Muscle layer of duodenum (tissue), 2 donors: ENCODE results near the gene GRIK4.

Experiments used
- H3K27ac ChIP-seq: one replicate; pipeline ENCODE4 v1.7.0; 2013; ENCODE audit warnings: mild to moderate bottlenecking, low read length
- H3K27me3 ChIP-seq: one replicate; pipeline ENCODE4 v1.7.0; 2013; ENCODE audit warnings: low read depth, mild to moderate bottlenecking, control low read depth, low read length
- H3K36me3 ChIP-seq, 2 donors: one replicate each; pipeline ENCODE4 v1.7.0; 2013; ENCODE audit warnings: low read length in 2 of 2, control low read depth in 1 of 2, mild to moderate bottlenecking in 1 of 2; ENCODE audit not compliant: insufficient read depth in 2 of 2, control insufficient read depth in 1 of 2
- H3K4me1 ChIP-seq, 2 donors: one replicate each; pipeline ENCODE4 v1.7.0; 2013; ENCODE audit warnings: low read length in 2 of 2, mild to moderate bottlenecking in 2 of 2, control low read depth in 1 of 2, moderate library complexity in 1 of 2; ENCODE audit not compliant: insufficient read depth in 2 of 2, control insufficient read depth in 1 of 2
- H3K4me3 ChIP-seq, 2 donors: one replicate each; pipeline ENCODE4 v1.7.0; 2013; ENCODE audit warnings: low read length in 2 of 2, low read depth in 1 of 2, mild to moderate bottlenecking in 1 of 2
- H3K9me3 ChIP-seq, 2 donors: one replicate each; pipeline ENCODE4 v1.7.0; 2013; ENCODE audit warnings: low read length in 2 of 2, control low read depth in 1 of 2, mild to moderate bottlenecking in 1 of 2; ENCODE audit not compliant: control insufficient read depth in 1 of 2
- donor health status: healthy.

Gene GRIK4

DNA sequence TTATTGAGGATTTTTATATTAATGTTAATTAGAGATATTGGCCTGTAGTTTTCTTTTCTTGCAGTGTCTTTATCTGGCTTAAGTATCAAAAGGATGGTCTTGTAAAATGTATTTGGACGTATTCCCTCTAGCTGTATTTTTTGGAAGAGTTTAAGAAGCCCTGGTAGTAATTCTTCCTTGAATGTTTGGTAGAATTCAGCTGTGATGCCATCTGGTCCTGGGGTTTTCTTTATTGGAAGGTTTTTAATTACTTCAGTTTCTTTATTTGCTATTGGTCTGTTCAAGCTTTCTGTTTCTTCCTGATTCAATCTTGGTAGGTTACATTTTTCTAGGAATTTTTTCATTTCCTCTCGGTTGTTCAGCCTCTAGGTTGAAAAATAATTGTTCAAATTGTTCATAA, 257.4 kb downstream of the GRIK4 start:
- H3K4me1 ChIP-seq = no peaks in the 10 kb centered on the region
- H3K9me3 ChIP-seq = peaks cover 0 to 7% of the 10 kb centered on the region in 2 donors
- no peak overlapping the region for H3K4me3 ChIP-seq
- no peaks in the 10 kb centered on the region for H3K36me3 ChIP-seq
- H3K27me3 ChIP-seq = no peaks in the 10 kb centered on the region
- no peak overlapping the region for H3K27ac ChIP-seq

DNA sequence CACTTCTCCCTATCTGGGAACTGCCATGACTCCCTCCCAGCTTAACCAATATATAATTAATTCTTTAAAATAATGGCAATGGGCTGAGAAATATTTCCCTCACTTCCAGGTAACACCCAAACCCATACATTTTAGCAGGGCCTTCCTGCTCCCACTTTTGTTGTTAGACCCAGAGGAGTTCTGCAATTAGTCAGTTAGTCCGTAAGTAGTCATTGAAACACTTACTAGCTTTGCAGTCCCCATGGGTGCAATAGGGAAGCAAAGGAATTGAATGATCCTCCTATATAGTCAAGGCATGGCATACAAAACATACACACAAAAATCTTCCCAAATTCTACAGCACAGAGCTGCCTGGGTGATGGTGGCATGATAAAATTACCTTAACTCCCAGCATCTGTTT, 258.4 kb downstream of the GRIK4 start:
- H3K4me3 ChIP-seq = no peak overlapping the region
- no peaks in the 10 kb centered on the region for H3K36me3 ChIP-seq
- H3K27me3 ChIP-seq = no peaks in the 10 kb centered on the region

DNA sequence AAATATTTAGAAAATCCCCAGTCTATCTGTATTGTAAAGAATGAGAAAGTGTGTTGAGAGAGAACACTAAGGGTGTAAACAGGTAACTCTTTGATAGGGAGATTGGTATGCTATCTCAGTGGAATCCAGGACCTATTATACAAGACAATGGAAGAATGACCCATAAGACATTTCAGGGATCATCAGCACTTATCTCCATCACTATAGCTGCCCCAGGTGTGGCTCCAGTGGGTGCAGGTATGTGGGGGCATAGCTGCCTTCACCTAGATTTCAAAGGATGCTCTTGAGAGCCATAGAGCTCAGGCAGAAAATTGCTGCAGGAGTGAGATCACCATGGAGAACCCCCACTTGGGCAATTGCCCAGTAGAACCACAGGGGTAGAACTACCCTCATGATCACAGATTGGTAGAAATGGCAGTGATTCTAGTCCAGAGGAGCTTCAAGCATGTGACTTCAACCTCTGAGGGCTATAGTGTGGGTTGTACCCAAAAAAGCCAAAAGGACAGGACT, 260.1 kb downstream of the GRIK4 start:
- H3K27me3 ChIP-seq = no peaks in the 10 kb centered on the region
- no peak overlapping the region for H3K27ac ChIP-seq
- H3K36me3 ChIP-seq = no peaks in the 10 kb centered on the region
- H3K9me3 ChIP-seq = peaks cover 0 to 8% of the 10 kb centered on the region in 2 donors
- no peaks in the 10 kb centered on the region for H3K4me1 ChIP-seq
- H3K4me3 ChIP-seq = no peak overlapping the region

More for the DNA sequence above, 258.4 kb downstream of the GRIK4 start:
- Histone ChIP-seq H3K4me1 (no peaks in the 10 kb centered on the region), H3K27ac (no peak overlapping the region), H3K9me3 (peaks cover 0 to 8% of the 10 kb centered on the region in 2 donors)

DNA sequence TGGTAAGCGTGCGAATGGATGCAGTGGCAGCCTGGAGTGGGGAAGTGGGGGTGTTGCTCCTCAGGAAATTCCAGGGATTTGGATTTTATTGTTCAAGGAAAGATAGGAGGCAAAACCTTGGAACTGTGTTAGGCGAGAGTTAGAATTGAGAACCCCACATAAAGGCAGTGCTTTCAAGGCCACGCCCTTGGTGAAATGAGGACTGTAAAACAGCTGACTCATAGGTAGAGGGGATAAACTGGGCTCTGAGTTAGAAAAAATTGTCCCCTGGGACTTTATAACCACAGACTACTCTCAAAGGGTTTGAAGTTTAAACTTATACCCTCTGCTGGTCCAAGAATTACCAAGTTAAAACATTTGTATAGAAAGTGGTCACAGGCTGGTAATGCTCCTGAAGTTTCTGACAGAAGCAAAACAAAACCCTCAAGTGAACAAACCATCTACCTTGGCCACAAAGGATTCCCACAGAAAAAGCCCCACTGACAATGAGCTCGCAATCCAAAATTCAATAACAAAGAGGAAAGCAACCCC, 262.0 kb downstream of the GRIK4 start:
- Histone ChIP-seq H3K9me3 (peaks cover 0 to 4% of the 10 kb centered on the region in 2 donors), H3K4me1 (no peaks in the 10 kb centered on the region), H3K27me3 (no peaks in the 10 kb centered on the region), H3K27ac (no peak overlapping the region), H3K36me3 (no peaks in the 10 kb centered on the region), H3K4me3 (no peak overlapping the region)

DNA sequence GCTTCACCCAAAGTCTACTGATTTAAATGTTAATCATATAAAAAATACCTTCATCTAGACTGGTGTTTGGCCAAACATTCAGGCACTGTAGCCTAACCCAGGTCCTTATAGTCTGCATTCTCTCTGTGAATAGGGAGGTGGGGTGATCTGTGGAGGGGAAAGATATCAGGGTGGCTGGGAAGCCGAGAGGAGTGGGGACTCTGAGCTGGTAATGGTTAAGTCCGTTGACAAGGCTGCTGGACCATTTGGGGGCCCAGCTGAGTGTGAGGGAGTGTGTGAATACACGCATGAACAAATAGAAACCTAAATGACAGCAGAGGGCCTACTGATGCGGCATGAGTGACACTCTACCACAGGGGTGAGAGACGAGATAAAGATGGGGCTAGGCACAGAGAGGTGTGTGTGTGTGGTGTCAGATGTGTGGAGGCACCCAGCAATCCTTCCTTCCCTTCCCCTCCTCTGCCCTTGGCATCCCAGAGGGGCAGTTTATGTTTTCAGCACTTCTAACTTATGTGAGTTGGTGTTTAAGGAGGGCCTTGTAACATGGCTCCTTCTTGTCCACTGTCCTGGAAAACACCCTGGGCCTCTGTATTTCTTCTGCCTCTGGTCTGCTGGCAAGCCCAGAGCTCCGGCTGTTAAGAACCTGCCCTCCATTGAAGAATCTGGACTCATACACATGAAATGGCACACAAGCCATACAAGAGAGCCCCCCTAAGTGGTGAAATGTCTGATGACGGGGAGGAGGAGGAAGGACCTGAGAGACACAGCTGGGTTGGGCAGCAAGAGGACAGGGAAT, 263.2 kb downstream of the GRIK4 start:
- Histone ChIP-seq H3K4me3 (no peak overlapping the region), H3K9me3 (peaks cover 0 to 4% of the 10 kb centered on the region in 2 donors), H3K4me1 (no peaks in the 10 kb centered on the region), H3K27ac (no peak overlapping the region), H3K36me3 (no peaks in the 10 kb centered on the region), H3K27me3 (no peaks in the 10 kb centered on the region)

DNA sequence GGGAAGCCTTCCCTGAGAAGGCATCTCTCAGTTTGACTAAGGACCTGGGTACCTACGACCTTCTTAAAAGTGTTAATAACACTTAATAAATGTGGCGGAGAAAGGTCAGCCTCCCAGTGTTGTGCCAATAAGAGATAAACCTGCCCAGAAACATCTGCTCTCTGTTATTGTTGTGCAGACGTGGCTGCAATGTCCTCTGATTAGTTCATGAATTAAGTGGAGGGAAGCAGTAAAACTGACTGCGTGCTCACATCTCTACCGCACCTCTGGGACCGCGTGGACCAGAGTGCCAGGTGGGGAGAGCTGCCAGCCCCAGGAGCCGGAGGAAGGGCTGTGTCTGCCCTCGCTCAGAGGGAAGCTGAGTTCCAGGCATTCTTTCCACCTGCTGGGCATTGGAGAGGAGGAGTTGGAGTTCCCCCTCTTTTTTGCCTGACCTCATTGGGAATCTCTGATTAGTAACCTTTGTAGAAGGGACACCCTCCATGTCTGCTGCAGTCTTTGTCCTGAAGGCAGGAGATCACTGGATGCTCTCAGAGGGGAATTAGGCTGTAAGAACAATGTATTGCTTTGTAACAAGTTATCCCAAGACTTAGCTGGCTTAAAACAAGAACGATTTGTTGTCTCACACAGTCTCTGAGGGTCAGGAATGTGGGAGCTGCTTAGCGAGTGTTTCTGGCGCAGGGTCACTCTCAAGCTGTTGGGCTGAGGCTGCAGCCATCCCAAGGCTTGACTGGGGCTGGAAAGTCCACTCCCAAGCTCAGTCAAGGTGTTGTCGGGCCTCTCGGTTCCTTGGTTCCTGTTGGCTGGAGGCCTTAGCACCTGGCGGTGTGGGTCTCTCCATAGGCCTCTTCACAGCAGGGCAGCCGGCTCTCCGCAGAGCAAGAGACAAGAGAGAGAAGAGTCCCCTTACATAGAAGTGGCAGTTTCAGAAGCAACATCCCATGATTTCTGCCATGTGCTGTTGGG, 264.7 kb downstream of the GRIK4 start:
- H3K36me3 ChIP-seq = no peaks in the 10 kb centered on the region
- H3K4me1 ChIP-seq = no peaks in the 10 kb centered on the region
- peaks cover 0 to 4% of the 10 kb centered on the region in 2 donors for H3K9me3 ChIP-seq
- H3K4me3 ChIP-seq = no peak overlapping the region
- no peaks in the 10 kb centered on the region for H3K27me3 ChIP-seq
- H3K27ac ChIP-seq = no peak overlapping the region

DNA sequence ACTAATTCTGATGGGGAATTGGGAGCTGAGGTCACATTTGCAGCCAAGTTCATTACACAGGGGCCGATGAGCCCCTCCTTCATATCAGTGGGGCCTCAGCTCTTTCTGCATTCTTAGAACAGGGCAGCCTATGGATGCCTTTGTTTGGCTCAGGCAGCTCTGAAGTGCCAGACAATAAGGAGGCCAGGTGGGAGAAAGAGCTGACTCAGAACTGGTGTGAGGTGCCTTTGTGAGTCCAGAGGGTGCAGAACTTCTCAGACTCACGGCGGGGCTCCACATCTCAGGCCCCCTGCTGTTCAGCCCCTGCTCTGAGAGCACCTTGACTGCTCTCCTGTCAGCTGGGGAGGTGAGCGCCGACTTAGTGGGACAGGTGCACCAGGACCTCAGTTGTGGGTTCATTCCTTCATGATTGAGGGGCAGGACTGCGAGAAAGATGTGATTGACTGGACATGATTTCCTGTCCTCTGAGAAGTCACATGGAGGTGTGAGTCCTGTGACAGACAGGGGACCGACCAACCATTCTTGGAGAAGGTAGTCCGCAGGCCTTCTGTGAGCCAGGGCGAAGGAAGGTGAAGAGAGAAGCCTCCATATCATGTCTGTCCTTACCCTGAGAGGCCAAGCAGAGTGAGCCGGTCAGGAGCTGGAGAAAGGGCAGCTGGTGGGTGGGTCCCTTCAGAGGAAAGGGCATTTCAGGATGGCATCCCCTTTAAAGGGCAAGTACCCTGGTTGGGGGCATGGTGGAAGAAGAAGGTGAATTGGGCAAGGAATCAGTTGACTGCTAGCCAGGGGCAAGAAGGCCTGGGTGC, 267.3 kb downstream of the GRIK4 start:
- Histone ChIP-seq H3K9me3 (peaks cover 0 to 2% of the 10 kb centered on the region in 2 donors), H3K27ac (no peak overlapping the region), H3K27me3 (no peaks in the 10 kb centered on the region), H3K36me3 (no peaks in the 10 kb centered on the region), H3K4me3 (no peak overlapping the region), H3K4me1 (no peaks in the 10 kb centered on the region)

DNA sequence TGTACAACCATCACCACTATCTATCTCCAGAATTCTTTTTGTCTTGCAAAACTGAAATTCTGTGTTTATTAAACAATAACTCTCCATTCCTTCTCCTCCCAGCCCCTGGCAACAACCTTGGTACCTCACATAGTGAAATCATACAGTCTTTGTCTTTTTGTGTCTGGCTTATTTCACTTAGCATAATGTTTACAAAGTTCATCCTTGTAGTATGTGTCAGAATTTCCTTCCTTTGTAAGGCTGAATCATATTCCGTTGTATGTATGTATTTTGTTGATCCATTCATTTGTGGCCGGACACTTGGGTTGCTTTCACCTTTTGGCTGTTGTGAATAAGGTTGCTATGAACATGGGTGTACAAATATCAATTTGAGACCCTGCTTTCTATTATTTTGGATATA, 268.7 kb downstream of the GRIK4 start:
- H3K36me3 ChIP-seq = no peaks in the 10 kb centered on the region
- no peaks in the 10 kb centered on the region for H3K27me3 ChIP-seq
- no peak overlapping the region for H3K27ac ChIP-seq
- no peak overlapping the region for H3K4me3 ChIP-seq
- H3K9me3 ChIP-seq = no peaks in the 10 kb centered on the region
- H3K4me1 ChIP-seq = no peaks in the 10 kb centered on the region

DNA sequence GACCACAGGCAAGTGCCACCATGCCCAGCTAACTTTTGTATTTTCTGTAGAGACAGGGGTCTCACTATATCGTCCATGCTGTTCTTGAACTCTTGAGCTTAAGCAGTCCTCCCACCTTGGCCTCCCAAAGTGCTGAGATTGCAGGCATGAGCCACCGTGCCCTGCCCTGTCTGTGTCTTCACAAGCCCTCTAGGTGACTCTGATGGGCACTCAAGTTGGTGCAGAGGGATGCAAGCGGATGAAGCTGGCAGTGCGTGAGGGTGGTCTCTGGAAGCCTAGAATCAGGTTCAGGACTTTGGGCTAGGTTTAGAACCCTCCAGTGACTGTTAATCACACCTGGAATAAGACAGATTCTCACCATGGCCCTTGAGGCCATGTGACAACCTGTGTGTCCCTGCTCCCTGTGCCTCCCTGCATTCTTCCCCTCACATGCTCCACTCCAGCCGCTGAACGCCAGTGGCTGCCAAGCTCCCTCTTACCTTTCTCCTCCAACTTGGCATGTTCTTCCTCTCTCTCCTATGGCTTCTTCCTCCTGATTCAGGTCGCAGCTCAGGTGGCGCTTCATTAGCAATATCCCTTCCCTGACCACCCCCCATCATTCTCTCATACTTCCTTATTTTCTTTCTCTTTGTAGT, 270.1 kb downstream of the GRIK4 start:
- no peaks in the 10 kb centered on the region for H3K4me1 ChIP-seq
- H3K4me3 ChIP-seq = no peak overlapping the region
- no peaks in the 10 kb centered on the region for H3K9me3 ChIP-seq
- no peaks in the 10 kb centered on the region for H3K27me3 ChIP-seq
- H3K27ac ChIP-seq = no peak overlapping the region
- no peaks in the 10 kb centered on the region for H3K36me3 ChIP-seq

DNA sequence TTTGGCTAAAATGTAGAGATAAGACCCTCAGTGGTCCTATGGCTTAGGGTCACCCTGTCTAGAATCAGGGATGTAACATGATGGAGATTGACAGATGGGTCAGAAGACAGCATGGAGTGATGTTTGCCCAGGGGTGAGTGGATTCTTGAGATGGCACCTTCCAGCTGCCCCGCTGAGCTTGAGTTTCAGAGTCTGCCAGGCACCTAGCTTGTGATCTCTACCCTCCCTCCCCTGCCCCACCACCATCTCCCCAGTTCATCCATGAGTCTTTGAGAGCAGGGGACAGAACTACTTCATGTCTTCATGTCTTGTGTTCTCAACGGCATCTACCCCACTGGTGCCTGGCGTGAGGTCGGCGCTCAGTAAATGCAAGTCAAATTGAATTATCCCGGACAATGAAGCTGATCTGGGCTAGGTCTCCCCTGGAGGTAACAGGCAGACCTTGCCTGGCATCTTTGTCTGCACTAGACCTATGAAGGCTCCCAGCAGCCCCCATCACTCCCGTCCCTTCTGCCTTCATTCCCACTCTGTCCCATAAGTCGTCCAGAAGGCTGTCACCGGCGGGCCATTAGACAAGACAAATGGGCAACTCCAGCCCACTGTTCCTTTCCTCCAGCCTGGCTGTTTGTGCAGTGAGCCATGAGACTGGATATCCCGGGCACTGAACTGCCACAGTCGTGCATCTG, 273.2 kb downstream of the GRIK4 start:
- no peaks in the 10 kb centered on the region for H3K9me3 ChIP-seq
- no peak overlapping the region for H3K4me3 ChIP-seq
- H3K27me3 ChIP-seq = no peaks in the 10 kb centered on the region
- H3K36me3 ChIP-seq = no peaks in the 10 kb centered on the region
- no peaks in the 10 kb centered on the region for H3K4me1 ChIP-seq
- H3K27ac ChIP-seq = no peak overlapping the region
